RWPE2 (cell line): ENCODE data around the gene LAD1.
A peak's percentile ranks its signal among the peaks of the same experiment; 100 is the strongest.

ENCODE experiments used
- ATAC-seq: fragments of 200-7000 bp; cut with Tn5 transposase; 3 replicates; pipeline ENCODE4 v1.9.1; 2021; ENCODE audit warnings: low read depth
- DNase-seq: peaks from one replicate; pipeline ENCODE4 v3.0.0-alpha.2; 2020; ENCODE audit warnings: low spot score
- H3K27ac ChIP-seq: fragments of 450-650 bp; 2 replicates; pipeline ENCODE4 v1.5.1; 2017; ENCODE audit warnings: mild to moderate bottlenecking; ENCODE audit not compliant: poor library complexity, severe bottlenecking
- H3K27me3 ChIP-seq: fragments of 250-450 bp; sonication (Bioruptor Pico); 2 replicates; pipeline ENCODE4 v1.5.1; 2021; ENCODE audit warnings: mild to moderate bottlenecking, moderate library complexity; ENCODE audit not compliant: insufficient read depth, poor library complexity, severe bottlenecking
- H3K36me3 ChIP-seq: fragments of 250-450 bp; sonication (Bioruptor Pico); 2 replicates; pipeline ENCODE4 v1.5.1; 2020; ENCODE audit warnings: low read depth, mild to moderate bottlenecking, moderate library complexity
- H3K4me1 ChIP-seq: fragments of 250-450 bp; sonication (Bioruptor Pico); 2 replicates; pipeline ENCODE4 v1.5.1; 2021; ENCODE audit warnings: mild to moderate bottlenecking, moderate library complexity; ENCODE audit not compliant: insufficient read depth, poor library complexity, severe bottlenecking
- H3K4me3 ChIP-seq: fragments of 250-450 bp; sonication (Bioruptor Pico); 2 replicates; pipeline ENCODE4 v1.5.1; 2021; ENCODE audit warnings: mild to moderate bottlenecking, moderate library complexity; ENCODE audit not compliant: severe bottlenecking
- H3K9me3 ChIP-seq: fragments of 250-450 bp; sonication (Bioruptor Pico); 2 replicates; pipeline ENCODE4 v1.5.1; 2021; ENCODE audit warnings: mild to moderate bottlenecking, moderate library complexity; ENCODE audit not compliant: severe bottlenecking
- CTCF ChIP-seq: fragments of 450-650 bp; IDR thresholded peaks from one replicate; pipeline ENCODE4 v1.5.1; 2017; ENCODE audit warnings: mild to moderate bottlenecking, moderate library complexity; ENCODE audit not compliant: poor library complexity, severe bottlenecking

The LAD1 gene

DNA sequence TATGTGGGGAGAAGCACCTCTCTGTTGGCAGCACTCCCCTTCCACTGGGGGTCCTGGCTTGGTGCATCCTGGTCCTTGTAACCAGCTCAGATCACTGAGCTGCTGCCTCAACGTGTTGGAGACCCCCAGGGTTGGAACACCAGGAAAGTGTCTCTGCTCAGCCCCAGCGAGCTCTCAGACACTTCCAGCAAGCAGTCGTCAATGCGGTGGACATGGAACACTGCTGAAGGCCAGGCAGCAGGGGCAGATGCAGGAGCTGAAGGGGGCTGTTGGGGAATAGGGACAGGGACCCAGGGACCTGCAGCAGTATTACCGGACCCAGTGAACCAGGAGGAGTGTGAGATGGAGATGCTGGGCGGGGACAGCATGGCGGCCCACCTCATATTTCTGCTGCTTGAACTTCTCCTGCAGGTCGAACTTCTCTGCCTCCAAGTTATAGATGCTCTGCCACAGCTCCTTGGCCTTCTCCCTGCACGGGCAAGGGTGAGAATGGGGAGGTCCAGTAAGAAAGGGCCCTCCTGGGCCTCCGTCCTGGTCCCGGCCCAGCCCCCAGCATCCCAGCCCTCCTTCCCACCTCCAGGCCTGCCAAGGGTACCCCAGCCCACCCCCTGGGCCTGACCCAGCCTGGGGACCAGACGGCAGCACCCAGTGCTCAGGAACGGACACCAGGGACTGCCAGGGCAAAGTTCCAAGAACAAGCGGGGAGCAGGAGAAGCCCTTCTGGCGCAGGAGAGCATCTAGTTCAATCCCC is 38.0 kb downstream of the LAD1 start:
- DNase-seq = no peak
- ATAC-seq = no peak
- no peaks in the 10 kb centered on the region for H3K4me1 ChIP-seq
- TF ChIP-seq CTCF = no peak
- no peaks in the 10 kb centered on the region for H3K36me3 ChIP-seq
- no peak overlapping the region for H3K27ac ChIP-seq
- no peaks in the 10 kb centered on the region for H3K27me3 ChIP-seq
- no peak overlapping the region for H3K4me3 ChIP-seq
- H3K9me3 ChIP-seq = no peaks in the 10 kb centered on the region

GRCh38 chr1:201360486-201360885 is 38.6 kb downstream of the LAD1 start:
- Histone ChIP-seq H3K27me3 (no peaks in the 10 kb centered on the region), H3K4me3 (no peak overlapping the region), H3K9me3 (no peaks in the 10 kb centered on the region), H3K4me1 (no peaks in the 10 kb centered on the region), H3K36me3 (no peaks in the 10 kb centered on the region), H3K27ac (no peak overlapping the region)
- ATAC-seq (no peak), DNase-seq (no peak)
- TF ChIP-seq CTCF = no peak

DNA sequence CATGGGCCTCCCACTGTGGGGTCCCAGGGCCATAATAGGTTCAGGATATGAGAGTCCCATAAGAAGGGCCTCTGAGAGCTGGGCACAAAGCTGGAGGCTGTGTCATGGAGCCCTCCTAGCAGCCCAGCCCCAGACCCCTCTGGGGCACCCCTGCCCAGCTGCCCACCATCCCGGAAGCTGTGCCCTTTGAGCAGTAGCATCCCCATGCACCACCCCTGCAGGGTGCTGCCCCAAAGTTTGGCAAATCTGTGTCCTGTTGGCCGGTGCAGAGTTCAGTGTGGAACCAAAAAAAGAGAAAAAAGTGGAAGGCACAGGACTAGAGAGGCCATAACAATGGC is 39.3 kb downstream of the LAD1 start:
- Histone ChIP-seq H3K27ac (no peak overlapping the region), H3K9me3 (no peaks in the 10 kb centered on the region), H3K4me1 (no peaks in the 10 kb centered on the region), H3K4me3 (no peak overlapping the region), H3K27me3 (no peaks in the 10 kb centered on the region), H3K36me3 (no peaks in the 10 kb centered on the region)
- DNase-seq (no peak), ATAC-seq (no peak)
- no peak for TF ChIP-seq CTCF

DNA sequence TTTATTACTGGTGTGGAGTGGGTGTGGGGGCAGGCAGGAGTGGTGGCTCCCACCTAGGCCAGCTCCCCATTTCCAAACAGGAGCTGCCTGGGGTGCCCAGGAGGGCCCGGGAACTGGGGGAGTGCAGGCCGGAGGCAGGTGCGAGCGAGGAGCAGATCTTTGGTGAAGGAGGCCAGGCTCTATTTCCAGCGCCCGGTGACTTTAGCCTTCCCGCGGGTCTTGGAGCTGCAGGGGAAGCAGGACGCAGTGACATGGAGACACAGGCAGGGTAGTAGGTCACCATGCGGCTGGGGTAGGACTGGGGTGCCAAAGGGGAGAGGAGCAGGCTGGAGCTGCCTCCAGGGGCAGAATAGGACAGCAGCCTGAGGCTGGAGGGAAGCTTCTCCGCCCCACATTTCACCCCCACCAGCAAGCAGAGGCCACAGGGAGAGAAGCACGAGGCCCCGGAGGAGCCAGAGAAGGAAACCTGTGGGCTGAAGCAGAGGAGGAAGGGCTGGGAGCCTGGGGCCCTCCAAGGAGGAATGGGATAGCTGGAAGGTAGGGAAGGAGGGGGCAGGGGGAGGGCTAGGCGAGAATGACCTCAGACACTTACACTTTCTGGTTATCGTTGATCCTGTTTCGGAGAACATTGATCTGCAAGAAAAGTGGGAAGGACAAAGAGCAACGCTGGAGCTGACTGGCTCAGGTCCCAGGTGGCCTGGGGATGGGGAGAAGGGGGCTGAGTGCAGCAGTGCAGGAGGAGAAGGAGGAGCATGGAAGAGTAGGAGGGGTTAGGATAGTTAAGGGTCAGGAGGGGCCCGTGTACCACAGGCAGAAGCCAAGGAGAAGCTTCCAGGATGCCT is 39.9 kb downstream of the LAD1 start:
- no peaks in the 10 kb centered on the region for H3K36me3 ChIP-seq
- H3K4me3 ChIP-seq = no peak overlapping the region
- DNase-seq (peak; percentile 47), ATAC-seq (no peak)
- H3K27ac ChIP-seq = no peak overlapping the region
- no peaks in the 10 kb centered on the region for H3K9me3 ChIP-seq
- no peaks in the 10 kb centered on the region for H3K4me1 ChIP-seq
- no peak for TF ChIP-seq CTCF
- no peaks in the 10 kb centered on the region for H3K27me3 ChIP-seq

- Histone ChIP-seq H3K4me3 (no peak overlapping the region), H3K9me3 (no peaks in the 10 kb centered on the region), H3K27ac (no peak overlapping the region), H3K27me3 (no peaks in the 10 kb centered on the region), H3K4me1 (no peaks in the 10 kb centered on the region), H3K36me3 (no peaks in the 10 kb centered on the region)
- DNase-seq (peak; percentile 12), ATAC-seq (peak; percentile 51; the same call in 2 of the 3 replicates)
- TF ChIP-seq CTCF = no peak
Observed at GRCh38 chr1:201358596-201358995, 40.5 kb downstream of the LAD1 start.
